HepG2 (cell line): ENCODE measurements around the gene BPIFB2. TPM values are rescaled to one million over a fixed set of nuclear protein-coding genes. Genes with fewer than 3 reads are reported as not detected.

Source experiments
- ATAC-seq: fragments of 200-7000 bp; cut with Tn5 transposase; 3 replicates; pipeline ENCODE4 v1.9.1; 2020; ENCODE audit warnings: mild to moderate bottlenecking, moderate library complexity
- BruUV-seq: library from RNA; stranded (reverse); fragments of 400-500 nt; replicated peaks from 2 replicates; lab custom pipeline; 2021; lab: Mats Ljungman, UMichigan
- CTCF ChIA-PET: fragments of 300-600 bp; formaldehyde crosslinking; extraction: SDS; loops from one replicate; lab custom pipeline; 2021; ENCODE audit warnings: low total read pairs, inconsistent platforms, low intra/inter-chr PET ratio; lab: Yijun Ruan, JAX
- POLR2A ChIA-PET: fragments of 350-600 bp; sonication (Branson Sonifier 250); formaldehyde crosslinking; loops from one replicate; lab custom pipeline; 2020; ENCODE audit warnings: antibody characterized with exemption, inconsistent platforms; lab: Yijun Ruan, JAX
- DNase-seq: peaks from one replicate; pipeline ENCODE4 v3.0.0-alpha.2; 2015; ENCODE audit warnings: low spot score
- FAIRE-seq: peaks from 3 replicates; lab custom pipeline; 2011; peaks lifted over from hg19 to GRCh38; lab: Jason Lieb, UNC
- H2AFZ ChIP-seq: one replicate; pipeline ENCODE4 v1.6.1; 2011; ENCODE audit warnings: low read length, inconsistent platforms
- H3K27ac ChIP-seq: fragments of 300-600 bp; 3 replicates; pipeline ENCODE4 v1.8.0; 2011; ENCODE audit warnings: mixed run types, mild to moderate bottlenecking, mixed read lengths, low read length, inconsistent platforms; ENCODE audit not compliant: insufficient read depth; ENCODE audit errors: extremely low read length
- H3K27me3 ChIP-seq, 2 experiments: fragments of 200-600 bp in 1 of 2; 2 replicates in 1 of 2; 3 replicates in 1 of 2; pipeline versions ENCODE4 v1.6.0 to v1.8.0; 2011; ENCODE audit warnings: low read length in 2 of 2, mild to moderate bottlenecking in 2 of 2, moderate library complexity in 2 of 2, inconsistent platforms in 1 of 2; ENCODE audit not compliant: insufficient read depth in 2 of 2, control insufficient read depth in 1 of 2
- H3K36me3 ChIP-seq, 2 experiments: fragments of 200-600 bp in 1 of 2; replicated peaks in 1 of 2; 2 replicates in 1 of 2; 3 replicates in 1 of 2; pipeline versions ENCODE4 v1.5.1 to v1.8.0; 2011; ENCODE audit warnings: low read length in 2 of 2, inconsistent platforms in 1 of 2; ENCODE audit not compliant: insufficient read depth in 2 of 2, control insufficient read depth in 1 of 2
- H3K4me1 ChIP-seq: 2 replicates; pipeline ENCODE4 v1.5.1; 2012; ENCODE audit warnings: low read length, inconsistent platforms; ENCODE audit not compliant: insufficient read depth
- H3K4me2 ChIP-seq: 2 replicates; pipeline ENCODE4 v1.6.0; 2011; ENCODE audit warnings: low read depth, low read length, inconsistent platforms
- H3K4me3 ChIP-seq, 3 experiments: fragments of 200-600 bp in 1 of 3; sonication (generic), shearing (Covaris generic) in 1 of 3; replicated peaks in 1 of 3; 2 replicates each; pipeline ENCODE4 v1.5.1; 2011 to 2016; ENCODE audit warnings: low read length in 3 of 3, inconsistent platforms in 2 of 3, low read depth in 2 of 3, mild to moderate bottlenecking in 2 of 3, control low read depth in 1 of 3, mixed read lengths in 1 of 3; ENCODE audit not compliant: insufficient read depth in 1 of 3
- H3K79me2 ChIP-seq: one replicate; pipeline ENCODE4 v1.6.1; 2011; ENCODE audit warnings: low read length, inconsistent platforms; ENCODE audit not compliant: insufficient read depth
- H3K9ac ChIP-seq: 2 replicates; pipeline ENCODE4 v1.6.0; 2011; ENCODE audit warnings: mild to moderate bottlenecking, low read depth, low read length, inconsistent platforms; ENCODE audit not compliant: insufficient read depth
- H3K9me3 ChIP-seq: 2 replicates; pipeline ENCODE4 v1.5.1; 2012; ENCODE audit warnings: mild to moderate bottlenecking, low read length
- H4K20me1 ChIP-seq: 2 replicates; pipeline ENCODE4 v1.6.0; 2011; ENCODE audit warnings: inconsistent platforms, mild to moderate bottlenecking, low read length, moderate library complexity; ENCODE audit not compliant: insufficient read depth
- BHLHE40 ChIP-seq: IDR thresholded peaks from 2 replicates; pipeline ENCODE4 v1.6.1; 2011; ENCODE audit warnings: low read length, improper control_type of control experiment
- FOXA1 ChIP-seq, 2 experiments: fragments of 450-650 bp in 1 of 2; sonication (generic) in 1 of 2; formaldehyde crosslinking in 1 of 2; IDR thresholded peaks; 2 replicates each; pipeline versions ENCODE4 v1.4.0 to v1.6.1; 2016 to 2020; ENCODE audit warnings: missing genetic modification reagents in 1 of 2
- MED8 ChIP-seq: sonication (generic); formaldehyde crosslinking; IDR thresholded peaks from 2 replicates; pipeline ENCODE4 v1.8.1; 2023; ENCODE audit warnings: mild to moderate bottlenecking, missing genetic modification reagents; ENCODE audit not compliant: insufficient replicate concordance
- NONO ChIP-seq, 2 experiments: fragments of 450-650 bp in 1 of 2; sonication (generic) in 1 of 2; formaldehyde crosslinking in 1 of 2; IDR thresholded peaks in 1 of 2; conservative IDR thresholded peaks in 1 of 2; 2 replicates each; pipeline versions ENCODE4 v1.6.1 to v1.8.0; 2017 to 2022; ENCODE audit warnings: mild to moderate bottlenecking in 1 of 2, missing genetic modification reagents in 1 of 2, moderate library complexity in 1 of 2
- RFX3 ChIP-seq: IDR thresholded peaks from 2 replicates; pipeline ENCODE4 v1.6.1; 2016; ENCODE audit warnings: missing biosample characterization, missing genetic modification reagents
- ZBTB37 ChIP-seq: sonication (generic); formaldehyde crosslinking; IDR thresholded peaks from 2 replicates; pipeline ENCODE4 v1.4.0; 2020; ENCODE audit warnings: mild to moderate bottlenecking, missing genetic modification reagents
- ZKSCAN1 ChIP-seq: fragments of 150-350 bp; IDR thresholded peaks from 2 replicates; pipeline ENCODE4 v1.6.1; 2014; ENCODE audit warnings: low read length
- ZKSCAN8 ChIP-seq: IDR thresholded peaks from 2 replicates; pipeline ENCODE4 v1.6.1; 2016; ENCODE audit warnings: borderline replicate concordance, missing genetic modification reagents, missing compliant biosample characterization
- ZNF24 ChIP-seq: fragments of 450-650 bp; IDR thresholded peaks from 2 replicates; pipeline ENCODE4 v1.6.1; 2017; ENCODE audit warnings: antibody characterized with exemption, mild to moderate bottlenecking
- WGBS: methylation state at CpG from one replicate; pipeline ENCODE4 v1.1.6; 2017; ENCODE audit warnings: low lambda C conversion rate; 5-methylcytosine and 5-hydroxymethylcytosine counted together
- in situ Hi-C: cut with HindIII; loops from 2 replicates; pipeline ENCODE4 v1.10.0; 2017; ENCODE audit warnings: low pct_unique_long_range_greater_than_20kb; ENCODE audit not compliant: extremely low pct_ligation_motif_present
- intact Hi-C: fragments of 100-400 bp; cut with micrococcal nuclease; formaldehyde crosslinking; loops from one replicate; pipeline ENCODE4 v1.10.0; 2022; ENCODE audit not compliant: unreplicated experiment
- polyA plus RNA-seq, 8 experiments: library from polyadenylated mRNA; depleted of rRNA in 3 of 8; stranded (reverse) in 7 of 8; unstranded in 1 of 8; fragments of >200 nt; fragmentation: Illumina TruSeq in 4 of 8; extraction: Trizol in 4 of 8; gene quantifications; 2 replicates each; pipeline versions ENCODE4 v1.2.1 to v1.2.3, GENCODE V29; 2011 to 2016; ENCODE audit warnings: low read depth in 4 of 8, missing spikeins in 1 of 8, mixed read lengths in 1 of 8; ENCODE audit not compliant: insufficient read depth in 1 of 8
- total RNA-seq, 5 experiments: library from RNA; depleted of rRNA; stranded (reverse); fragments of >200 nt; fragmentation: Illumina TruSeq; extraction: Trizol; gene quantifications; 2 replicates each; pipeline ENCODE4 v1.2.3, GENCODE V29; 2016; ENCODE audit warnings: low read depth in 1 of 5
- TF ChIP-seq, protein P1 (sequence below): sonication (generic); formaldehyde crosslinking; IDR thresholded peaks from 2 replicates; pipeline ENCODE4 v1.5.0; 2020; ENCODE audit warnings: mild to moderate bottlenecking, missing genetic modification reagents, moderate library complexity
- TF ChIP-seq, protein P2 (sequence below): sonication (generic); formaldehyde crosslinking; IDR thresholded peaks from 2 replicates; pipeline ENCODE4 v1.5.0; 2020; ENCODE audit warnings: mild to moderate bottlenecking, low read depth, missing genetic modification reagents, borderline replicate concordance

Gene BPIFB2
- total and polyA plus RNA-seq, 2 of the 13 experiments (the other 11 are each of a cell fraction or from before 2014, with no cell fraction given) = 54.5 to 902 TPM

DNA sequence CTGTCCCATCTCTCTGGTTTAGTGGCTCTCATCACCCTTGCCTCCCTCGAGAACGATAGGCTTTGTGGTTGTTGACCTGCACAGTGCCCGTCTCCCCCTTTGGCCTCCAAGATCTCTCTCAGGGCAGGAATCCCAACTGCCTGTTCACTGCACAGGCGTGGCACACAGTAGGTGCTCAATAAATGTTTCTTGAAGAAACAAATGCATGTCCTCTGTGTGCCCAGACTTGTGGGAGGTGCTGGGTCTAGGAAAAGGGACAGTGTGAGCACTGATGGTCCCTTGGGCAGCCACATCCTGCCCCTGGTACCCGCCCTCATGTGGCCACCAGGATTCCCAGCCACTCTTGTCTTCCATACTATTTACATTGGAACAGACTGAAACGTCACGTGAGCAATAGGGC is 21.4 kb downstream of the BPIFB2 start:
- H3K27ac ChIP-seq = no peak overlapping the region
- H3K4me1 ChIP-seq = peaks cover 20% of the 10 kb centered on the region
- no peaks in the 10 kb centered on the region for H3K9me3 ChIP-seq
- FAIRE-seq (no peak), ATAC-seq (peak; percentile 39), DNase-seq (no peak)
- 19% methylated on average over 7 of the region's 7 CpGs for WGBS
- H2AFZ ChIP-seq = no peak overlapping the region
- H3K4me2 ChIP-seq = no peak overlapping the region
- ChIA-PET CTCF (no interaction called here), POLR2A (interaction anchor here (1.4 kb wide), 1 partner anchor 15 kb away, joined by 3 read pairs; no protein-coding TSS in a partner anchor)
- no peaks in the 10 kb centered on the region for H3K36me3 ChIP-seq
- H3K9ac ChIP-seq = no peak overlapping the region
- peaks cover 0 to 19% of the 10 kb centered on the region in 2 experiments; a peak in 3 of 5 replicates for H3K27me3 ChIP-seq
- no peak overlapping the region for H3K4me3 ChIP-seq
- peaks cover 4% of the 10 kb centered on the region; the same call in 1 of the 2 replicates for H4K20me1 ChIP-seq
- TF ChIP-seq, protein P1, sequence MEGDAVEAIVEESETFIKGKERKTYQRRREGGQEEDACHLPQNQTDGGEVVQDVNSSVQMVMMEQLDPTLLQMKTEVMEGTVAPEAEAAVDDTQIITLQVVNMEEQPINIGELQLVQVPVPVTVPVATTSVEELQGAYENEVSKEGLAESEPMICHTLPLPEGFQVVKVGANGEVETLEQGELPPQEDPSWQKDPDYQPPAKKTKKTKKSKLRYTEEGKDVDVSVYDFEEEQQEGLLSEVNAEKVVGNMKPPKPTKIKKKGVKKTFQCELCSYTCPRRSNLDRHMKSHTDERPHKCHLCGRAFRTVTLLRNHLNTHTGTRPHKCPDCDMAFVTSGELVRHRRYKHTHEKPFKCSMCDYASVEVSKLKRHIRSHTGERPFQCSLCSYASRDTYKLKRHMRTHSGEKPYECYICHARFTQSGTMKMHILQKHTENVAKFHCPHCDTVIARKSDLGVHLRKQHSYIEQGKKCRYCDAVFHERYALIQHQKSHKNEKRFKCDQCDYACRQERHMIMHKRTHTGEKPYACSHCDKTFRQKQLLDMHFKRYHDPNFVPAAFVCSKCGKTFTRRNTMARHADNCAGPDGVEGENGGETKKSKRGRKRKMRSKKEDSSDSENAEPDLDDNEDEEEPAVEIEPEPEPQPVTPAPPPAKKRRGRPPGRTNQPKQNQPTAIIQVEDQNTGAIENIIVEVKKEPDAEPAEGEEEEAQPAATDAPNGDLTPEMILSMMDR (CRISPR knock-in tag) = 0 out of 2 replicates have a peak, but pooled peaks have one; percentile 4
- TF ChIP-seq, protein P2, sequence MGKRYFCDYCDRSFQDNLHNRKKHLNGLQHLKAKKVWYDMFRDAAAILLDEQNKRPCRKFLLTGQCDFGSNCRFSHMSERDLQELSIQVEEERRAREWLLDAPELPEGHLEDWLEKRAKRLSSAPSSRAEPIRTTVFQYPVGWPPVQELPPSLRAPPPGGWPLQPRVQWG (CRISPR knock-in tag) = no peak
- peak; percentile 86 for TF ChIP-seq ZKSCAN1
- TF ChIP-seq ZNF24 = 0 out of 2 replicates have a peak, but pooled peaks have one; percentile 10
- TF ChIP-seq ZBTB37 (CRISPR knock-in tag) = 0 out of 2 replicates have a peak, but pooled peaks have one; percentile 27
- TF ChIP-seq BHLHE40 = peak; percentile 26; the same call in 1 of the 2 replicates
- TF ChIP-seq NONO (IDR thresholded peaks at IDR 0.05) = no peak
- TF ChIP-seq NONO (CRISPR knock-in tag; conservative IDR thresholded peaks at IDR 0.05) = 0 out of 2 replicates have a peak, but pooled peaks have one; percentile 5
- TF ChIP-seq FOXA1 (IDR thresholded peaks at IDR 0.05) = no peak
- TF ChIP-seq FOXA1 (CRISPR knock-in tag; IDR thresholded peaks at IDR 0.05) = peak; percentile 41; the same call in 1 of the 2 replicates
- TF ChIP-seq MED8 (CRISPR knock-in tag) = peak; percentile 38
- TF ChIP-seq RFX3 (CRISPR knock-in tag) = no peak
- peak; percentile 65; the same call in 1 of the 2 replicates for TF ChIP-seq ZKSCAN8 (CRISPR knock-in tag)
- no TSS peak for BruUV-seq
- intact Hi-C loops = no loop called here
- in situ Hi-C loops = no loop called here
- no peaks in the 10 kb centered on the region for H3K79me2 ChIP-seq
